WTC11 (cell line): ENCODE data around the gene UMODL1. TPM values are rescaled to one million over a fixed set of nuclear protein-coding genes. Genes with fewer than 3 reads are reported as not detected.

Source experiments
- ATAC-seq: fragments of 200-7000 bp; cut with Tn5 transposase; 2 replicates; pipeline ENCODE4 v1.10.0; 2021; ENCODE audit warnings: mild to moderate bottlenecking, moderate library complexity
- CTCF ChIA-PET: fragments of 300-600 bp; sonication (Branson Sonifier 250); formaldehyde crosslinking; loops from one replicate; lab custom pipeline; 2021; ENCODE audit warnings: antibody characterized with exemption; lab: Charles Lee
- POLR2A ChIA-PET: fragments of 350-600 bp; sonication (Branson Sonifier 250); formaldehyde crosslinking; loops from one replicate; lab custom pipeline; 2021; ENCODE audit warnings: antibody characterized with exemption; lab: Charles Lee
- DNase-seq: peaks from one replicate; pipeline ENCODE4 v3.0.0; 2021; ENCODE audit warnings: low spot score
- H3K27ac Mint-ChIP-seq: 2 replicates; pipeline ENCODE4 v1.8.0; 2021; ENCODE audit warnings: mixed read lengths
- H3K27me3 Mint-ChIP-seq: 2 replicates; pipeline ENCODE4 v1.8.0; 2021; ENCODE audit warnings: low read depth, mild to moderate bottlenecking, moderate library complexity, mixed read lengths
- H3K36me3 Mint-ChIP-seq: 2 replicates; pipeline ENCODE4 v1.8.0; 2021; ENCODE audit warnings: mixed read lengths
- H3K4me1 Mint-ChIP-seq: 2 replicates; pipeline ENCODE4 v1.8.0; 2022; ENCODE audit warnings: mixed read lengths
- H3K4me3 Mint-ChIP-seq: 2 replicates; pipeline ENCODE4 v1.8.0; 2021; ENCODE audit warnings: mild to moderate bottlenecking, moderate library complexity, mixed read lengths
- H3K9me3 Mint-ChIP-seq: 2 replicates; pipeline ENCODE4 v1.8.0; 2021; ENCODE audit warnings: mixed read lengths
- ATF1 ChIP-seq: sonication (generic); formaldehyde crosslinking; IDR thresholded peaks from 2 replicates; pipeline ENCODE4 v1.8.1; 2023; ENCODE audit warnings: mild to moderate bottlenecking, moderate library complexity, missing genetic modification reagents
- FOXP1 ChIP-seq: sonication (generic); formaldehyde crosslinking; IDR thresholded peaks from 2 replicates; pipeline ENCODE4 v1.8.0; 2022; ENCODE audit warnings: missing genetic modification reagents, mild to moderate bottlenecking, moderate library complexity, borderline replicate concordance
- GABPB1 ChIP-seq: sonication (generic); formaldehyde crosslinking; IDR thresholded peaks from 2 replicates; pipeline ENCODE4 v1.8.1; 2023; ENCODE audit warnings: mild to moderate bottlenecking, missing genetic modification reagents
- GTF2I ChIP-seq: fragments of 250-450 bp; sonication (Bioruptor Pico); conservative IDR thresholded peaks from 2 replicates; pipeline ENCODE4 v1.4.0; 2021; ENCODE audit warnings: mild to moderate bottlenecking
- JAZF1 ChIP-seq: fragments of 250-450 bp; sonication (Bioruptor Pico); IDR thresholded peaks from 2 replicates; pipeline ENCODE4 v1.9.0; 2021; ENCODE audit warnings: moderate library complexity, mild to moderate bottlenecking, inconsistent platforms
- KAT7 ChIP-seq: sonication (generic); formaldehyde crosslinking; IDR thresholded peaks from 2 replicates; pipeline ENCODE4 v1.8.1; 2023; ENCODE audit warnings: missing genetic modification reagents, mild to moderate bottlenecking, borderline replicate concordance
- MYBL2 ChIP-seq: sonication (generic); formaldehyde crosslinking; IDR thresholded peaks from 2 replicates; pipeline ENCODE4 v1.8.1; 2023; ENCODE audit warnings: mild to moderate bottlenecking, moderate library complexity, missing genetic modification reagents
- NFE2L1 ChIP-seq: sonication (generic); formaldehyde crosslinking; IDR thresholded peaks from 2 replicates; pipeline ENCODE4 v1.8.1; 2023; ENCODE audit warnings: missing genetic modification reagents
- RORB ChIP-seq: fragments of 250-450 bp; sonication (Bioruptor Pico); IDR thresholded peaks from 2 replicates; pipeline ENCODE4 v1.9.0; 2021; ENCODE audit warnings: mild to moderate bottlenecking
- SMAD3 ChIP-seq: sonication (generic); formaldehyde crosslinking; IDR thresholded peaks from 2 replicates; pipeline ENCODE4 v1.8.0; 2022; ENCODE audit warnings: missing genetic modification reagents, mild to moderate bottlenecking, borderline replicate concordance
- TEAD4 ChIP-seq: sonication (generic); formaldehyde crosslinking; IDR thresholded peaks from 2 replicates; pipeline ENCODE4 v1.8.0; 2022; ENCODE audit warnings: mild to moderate bottlenecking, missing genetic modification reagents
- ZBTB21 ChIP-seq: sonication (generic); formaldehyde crosslinking; IDR thresholded peaks from 2 replicates; pipeline ENCODE4 v1.8.1; 2023; ENCODE audit warnings: mild to moderate bottlenecking, missing genetic modification reagents, borderline replicate concordance
- ZNF423 ChIP-seq: fragments of 250-450 bp; sonication (Bioruptor Pico); IDR thresholded peaks from 2 replicates; pipeline ENCODE4 v2.1.2; 2022; ENCODE audit warnings: mild to moderate bottlenecking, moderate library complexity
- total RNA-seq: library from RNA; stranded (reverse); gene quantifications from 3 replicates; pipeline ENCODE4 v1.2.3, GENCODE V29; 2021
- TF ChIP-seq, protein P1 (sequence below): sonication (generic); formaldehyde crosslinking; IDR thresholded peaks from 2 replicates; pipeline ENCODE4 v1.8.0; 2023; ENCODE audit warnings: missing genetic modification reagents, mild to moderate bottlenecking, borderline replicate concordance
- TF ChIP-seq, protein P2 (sequence below): sonication (generic); formaldehyde crosslinking; IDR thresholded peaks from 2 replicates; pipeline ENCODE4 v1.8.1; 2023; ENCODE audit warnings: mild to moderate bottlenecking, missing genetic modification reagents
- TF ChIP-seq, protein P3 (sequence below): fragments of 250-450 bp; sonication (Bioruptor Pico); IDR thresholded peaks from 2 replicates; pipeline ENCODE4 v2.1.2; 2022; ENCODE audit warnings: mild to moderate bottlenecking, moderate library complexity
- TF ChIP-seq, protein P4 (sequence below): sonication (generic); formaldehyde crosslinking; IDR thresholded peaks from 2 replicates; pipeline ENCODE4 v1.8.0; 2022; ENCODE audit warnings: missing genetic modification reagents
- TF ChIP-seq, protein P5 (sequence below): fragments of 250-450 bp; sonication (Bioruptor Pico); IDR thresholded peaks from 2 replicates; pipeline ENCODE4 v1.8.0; 2021; ENCODE audit warnings: mild to moderate bottlenecking

Gene UMODL1
- total RNA-seq, 1 experiment from 2014 or later: not detected

DNA sequence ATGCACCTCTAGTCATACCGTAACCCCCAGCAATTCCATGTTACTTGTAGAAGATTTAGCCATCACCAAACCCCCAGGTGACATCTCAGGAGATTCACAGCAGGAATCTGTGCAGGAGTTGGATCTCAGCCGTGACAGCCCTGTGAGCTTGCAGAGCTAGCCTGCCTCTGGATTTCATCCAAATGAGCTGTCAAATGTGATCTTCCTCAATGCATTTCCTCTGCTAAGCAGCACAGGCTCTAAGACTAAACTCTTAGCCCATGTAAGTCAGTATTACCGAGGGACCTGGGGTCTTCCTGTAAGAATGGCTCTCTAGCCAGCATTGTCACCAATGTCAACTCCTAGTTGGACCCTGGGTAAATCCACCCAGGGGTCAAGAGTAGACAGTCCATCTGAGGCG is 41.7 kb downstream of the UMODL1 start (continued):
- TF ChIP-seq ZNF423 (no peak), ZBTB21 (no peak), NFE2L1 (no peak)
- TF ChIP-seq, protein P1, sequence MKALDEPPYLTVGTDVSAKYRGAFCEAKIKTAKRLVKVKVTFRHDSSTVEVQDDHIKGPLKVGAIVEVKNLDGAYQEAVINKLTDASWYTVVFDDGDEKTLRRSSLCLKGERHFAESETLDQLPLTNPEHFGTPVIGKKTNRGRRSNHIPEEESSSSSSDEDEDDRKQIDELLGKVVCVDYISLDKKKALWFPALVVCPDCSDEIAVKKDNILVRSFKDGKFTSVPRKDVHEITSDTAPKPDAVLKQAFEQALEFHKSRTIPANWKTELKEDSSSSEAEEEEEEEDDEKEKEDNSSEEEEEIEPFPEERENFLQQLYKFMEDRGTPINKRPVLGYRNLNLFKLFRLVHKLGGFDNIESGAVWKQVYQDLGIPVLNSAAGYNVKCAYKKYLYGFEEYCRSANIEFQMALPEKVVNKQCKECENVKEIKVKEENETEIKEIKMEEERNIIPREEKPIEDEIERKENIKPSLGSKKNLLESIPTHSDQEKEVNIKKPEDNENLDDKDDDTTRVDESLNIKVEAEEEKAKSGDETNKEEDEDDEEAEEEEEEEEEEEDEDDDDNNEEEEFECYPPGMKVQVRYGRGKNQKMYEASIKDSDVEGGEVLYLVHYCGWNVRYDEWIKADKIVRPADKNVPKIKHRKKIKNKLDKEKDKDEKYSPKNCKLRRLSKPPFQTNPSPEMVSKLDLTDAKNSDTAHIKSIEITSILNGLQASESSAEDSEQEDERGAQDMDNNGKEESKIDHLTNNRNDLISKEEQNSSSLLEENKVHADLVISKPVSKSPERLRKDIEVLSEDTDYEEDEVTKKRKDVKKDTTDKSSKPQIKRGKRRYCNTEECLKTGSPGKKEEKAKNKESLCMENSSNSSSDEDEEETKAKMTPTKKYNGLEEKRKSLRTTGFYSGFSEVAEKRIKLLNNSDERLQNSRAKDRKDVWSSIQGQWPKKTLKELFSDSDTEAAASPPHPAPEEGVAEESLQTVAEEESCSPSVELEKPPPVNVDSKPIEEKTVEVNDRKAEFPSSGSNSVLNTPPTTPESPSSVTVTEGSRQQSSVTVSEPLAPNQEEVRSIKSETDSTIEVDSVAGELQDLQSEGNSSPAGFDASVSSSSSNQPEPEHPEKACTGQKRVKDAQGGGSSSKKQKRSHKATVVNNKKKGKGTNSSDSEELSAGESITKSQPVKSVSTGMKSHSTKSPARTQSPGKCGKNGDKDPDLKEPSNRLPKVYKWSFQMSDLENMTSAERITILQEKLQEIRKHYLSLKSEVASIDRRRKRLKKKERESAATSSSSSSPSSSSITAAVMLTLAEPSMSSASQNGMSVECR (CRISPR knock-in tag): no peak
- TF ChIP-seq, protein P2, sequence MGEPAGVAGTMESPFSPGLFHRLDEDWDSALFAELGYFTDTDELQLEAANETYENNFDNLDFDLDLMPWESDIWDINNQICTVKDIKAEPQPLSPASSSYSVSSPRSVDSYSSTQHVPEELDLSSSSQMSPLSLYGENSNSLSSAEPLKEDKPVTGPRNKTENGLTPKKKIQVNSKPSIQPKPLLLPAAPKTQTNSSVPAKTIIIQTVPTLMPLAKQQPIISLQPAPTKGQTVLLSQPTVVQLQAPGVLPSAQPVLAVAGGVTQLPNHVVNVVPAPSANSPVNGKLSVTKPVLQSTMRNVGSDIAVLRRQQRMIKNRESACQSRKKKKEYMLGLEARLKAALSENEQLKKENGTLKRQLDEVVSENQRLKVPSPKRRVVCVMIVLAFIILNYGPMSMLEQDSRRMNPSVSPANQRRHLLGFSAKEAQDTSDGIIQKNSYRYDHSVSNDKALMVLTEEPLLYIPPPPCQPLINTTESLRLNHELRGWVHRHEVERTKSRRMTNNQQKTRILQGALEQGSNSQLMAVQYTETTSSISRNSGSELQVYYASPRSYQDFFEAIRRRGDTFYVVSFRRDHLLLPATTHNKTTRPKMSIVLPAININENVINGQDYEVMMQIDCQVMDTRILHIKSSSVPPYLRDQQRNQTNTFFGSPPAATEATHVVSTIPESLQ (CRISPR knock-in tag): no peak

DNA sequence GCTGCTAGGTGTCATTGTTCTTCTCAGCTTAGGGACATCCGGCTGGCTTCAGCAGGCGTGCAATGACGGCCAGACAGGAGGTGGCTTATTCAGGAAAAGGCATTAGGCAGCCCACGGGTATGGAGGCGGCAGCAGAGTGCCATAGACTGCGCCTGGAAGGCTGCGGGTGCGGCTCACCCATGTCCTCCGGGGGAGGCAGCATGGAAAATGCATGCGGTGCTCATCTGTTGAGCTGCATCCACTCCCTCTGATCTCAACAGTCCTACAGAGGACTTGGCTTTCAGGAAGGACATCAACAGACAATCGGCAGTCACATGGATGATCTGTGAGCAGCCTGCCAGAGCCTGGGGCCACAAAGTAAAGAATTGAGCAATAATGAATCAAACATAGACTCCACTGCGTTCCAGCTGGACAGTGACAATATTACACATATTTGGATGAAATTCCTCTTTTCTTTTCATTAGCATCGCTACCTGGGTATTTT is 42.9 kb downstream of the UMODL1 start:
- Mint-ChIP-seq H3K27ac (no peak overlapping the region), H3K9me3 (no peaks in the 10 kb centered on the region), H3K27me3 (no peaks in the 10 kb centered on the region), H3K4me3 (no peak overlapping the region), H3K36me3 (no peaks in the 10 kb centered on the region), H3K4me1 (peaks cover 2% of the 10 kb centered on the region)
- TF ChIP-seq ATF1 (CRISPR knock-in tag): no peak
- TF ChIP-seq RORB (CRISPR knock-in tag): no peak
- TF ChIP-seq GABPB1 (CRISPR knock-in tag): no peak
- TF ChIP-seq JAZF1 (CRISPR knock-in tag): no peak
- TF ChIP-seq, protein P3, sequence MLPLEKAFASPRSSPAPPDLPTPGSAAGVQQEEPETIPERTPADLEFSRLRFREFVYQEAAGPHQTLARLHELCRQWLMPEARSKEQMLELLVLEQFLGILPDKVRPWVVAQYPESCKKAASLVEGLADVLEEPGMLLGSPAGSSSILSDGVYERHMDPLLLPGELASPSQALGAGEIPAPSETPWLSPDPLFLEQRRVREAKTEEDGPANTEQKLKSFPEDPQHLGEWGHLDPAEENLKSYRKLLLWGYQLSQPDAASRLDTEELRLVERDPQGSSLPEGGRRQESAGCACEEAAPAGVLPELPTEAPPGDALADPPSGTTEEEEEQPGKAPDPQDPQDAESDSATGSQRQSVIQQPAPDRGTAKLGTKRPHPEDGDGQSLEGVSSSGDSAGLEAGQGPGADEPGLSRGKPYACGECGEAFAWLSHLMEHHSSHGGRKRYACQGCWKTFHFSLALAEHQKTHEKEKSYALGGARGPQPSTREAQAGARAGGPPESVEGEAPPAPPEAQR (CRISPR knock-in tag): no peak
- TF ChIP-seq MYBL2 (CRISPR knock-in tag): no peak
- no peak for TF ChIP-seq ZNF423
- no peak for TF ChIP-seq SMAD3 (CRISPR knock-in tag)
- ATAC-seq (no peak), DNase-seq (no peak)
- CTCF ChIA-PET: no interaction called here
- POLR2A ChIA-PET: no interaction called here

DNA sequence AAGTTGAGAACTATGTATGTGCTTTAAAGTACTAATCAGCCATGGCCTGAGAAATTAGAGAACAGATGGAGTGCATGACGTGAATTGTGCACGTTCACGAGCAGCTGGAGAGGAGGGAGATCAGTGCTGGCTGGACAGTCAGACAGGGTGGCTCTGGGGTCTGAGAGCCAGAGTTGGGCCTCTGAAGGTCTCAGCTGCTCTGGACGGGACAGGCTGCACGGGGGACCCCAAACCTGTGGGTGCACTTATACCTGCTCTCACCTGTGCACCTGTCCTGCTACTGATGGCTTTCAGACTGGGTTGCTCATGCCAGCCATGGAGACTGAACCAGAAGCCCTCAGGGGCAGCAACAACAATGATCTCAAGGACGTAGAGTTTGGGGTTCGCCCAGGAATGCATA is 43.5 kb downstream of the UMODL1 start:
- no peak overlapping the region for H3K4me3 Mint-ChIP-seq
- no peaks in the 10 kb centered on the region for H3K36me3 Mint-ChIP-seq
- H3K27me3 Mint-ChIP-seq: no peaks in the 10 kb centered on the region
- DNase-seq: no peak
- CTCF ChIA-PET: no interaction called here
- no peak overlapping the region for H3K27ac Mint-ChIP-seq
- H3K4me1 Mint-ChIP-seq: peaks cover 8% of the 10 kb centered on the region
- no peak for ATAC-seq
- no peaks in the 10 kb centered on the region for H3K9me3 Mint-ChIP-seq
- POLR2A ChIA-PET: no interaction called here
- no peak for TF ChIP-seq GTF2I
- no peak for TF ChIP-seq KAT7
- no peak for TF ChIP-seq FOXP1 (CRISPR knock-in tag)
- no peak for TF ChIP-seq JAZF1 (CRISPR knock-in tag)
- TF ChIP-seq, protein P4, sequence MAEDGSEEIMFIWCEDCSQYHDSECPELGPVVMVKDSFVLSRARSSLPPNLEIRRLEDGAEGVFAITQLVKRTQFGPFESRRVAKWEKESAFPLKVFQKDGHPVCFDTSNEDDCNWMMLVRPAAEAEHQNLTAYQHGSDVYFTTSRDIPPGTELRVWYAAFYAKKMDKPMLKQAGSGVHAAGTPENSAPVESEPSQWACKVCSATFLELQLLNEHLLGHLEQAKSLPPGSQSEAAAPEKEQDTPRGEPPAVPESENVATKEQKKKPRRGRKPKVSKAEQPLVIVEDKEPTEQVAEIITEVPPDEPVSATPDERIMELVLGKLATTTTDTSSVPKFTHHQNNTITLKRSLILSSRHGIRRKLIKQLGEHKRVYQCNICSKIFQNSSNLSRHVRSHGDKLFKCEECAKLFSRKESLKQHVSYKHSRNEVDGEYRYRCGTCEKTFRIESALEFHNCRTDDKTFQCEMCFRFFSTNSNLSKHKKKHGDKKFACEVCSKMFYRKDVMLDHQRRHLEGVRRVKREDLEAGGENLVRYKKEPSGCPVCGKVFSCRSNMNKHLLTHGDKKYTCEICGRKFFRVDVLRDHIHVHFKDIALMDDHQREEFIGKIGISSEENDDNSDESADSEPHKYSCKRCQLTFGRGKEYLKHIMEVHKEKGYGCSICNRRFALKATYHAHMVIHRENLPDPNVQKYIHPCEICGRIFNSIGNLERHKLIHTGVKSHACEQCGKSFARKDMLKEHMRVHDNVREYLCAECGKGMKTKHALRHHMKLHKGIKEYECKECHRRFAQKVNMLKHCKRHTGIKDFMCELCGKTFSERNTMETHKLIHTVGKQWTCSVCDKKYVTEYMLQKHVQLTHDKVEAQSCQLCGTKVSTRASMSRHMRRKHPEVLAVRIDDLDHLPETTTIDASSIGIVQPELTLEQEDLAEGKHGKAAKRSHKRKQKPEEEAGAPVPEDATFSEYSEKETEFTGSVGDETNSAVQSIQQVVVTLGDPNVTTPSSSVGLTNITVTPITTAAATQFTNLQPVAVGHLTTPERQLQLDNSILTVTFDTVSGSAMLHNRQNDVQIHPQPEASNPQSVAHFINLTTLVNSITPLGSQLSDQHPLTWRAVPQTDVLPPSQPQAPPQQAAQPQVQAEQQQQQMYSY: no peak
- no peak for TF ChIP-seq TEAD4 (CRISPR knock-in tag)
- TF ChIP-seq, protein P5, sequence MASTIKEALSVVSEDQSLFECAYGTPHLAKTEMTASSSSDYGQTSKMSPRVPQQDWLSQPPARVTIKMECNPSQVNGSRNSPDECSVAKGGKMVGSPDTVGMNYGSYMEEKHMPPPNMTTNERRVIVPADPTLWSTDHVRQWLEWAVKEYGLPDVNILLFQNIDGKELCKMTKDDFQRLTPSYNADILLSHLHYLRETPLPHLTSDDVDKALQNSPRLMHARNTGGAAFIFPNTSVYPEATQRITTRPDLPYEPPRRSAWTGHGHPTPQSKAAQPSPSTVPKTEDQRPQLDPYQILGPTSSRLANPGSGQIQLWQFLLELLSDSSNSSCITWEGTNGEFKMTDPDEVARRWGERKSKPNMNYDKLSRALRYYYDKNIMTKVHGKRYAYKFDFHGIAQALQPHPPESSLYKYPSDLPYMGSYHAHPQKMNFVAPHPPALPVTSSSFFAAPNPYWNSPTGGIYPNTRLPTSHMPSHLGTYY: no peak
